Astrocyte of the spinal cord (primary cell): Measurements from ENCODE around the gene CDH2.

Experiments
- DNase-seq: peaks from one replicate; pipeline ENCODE4 v3.0.0; 2011; ENCODE audit warnings: low read depth, low spot score
- H3K4me3 ChIP-seq: 2 replicates; pipeline ENCODE4 v1.5.1; 2011; ENCODE audit warnings: low read depth, mild to moderate bottlenecking, low read length, moderate library complexity
- CTCF ChIP-seq: IDR thresholded peaks from 2 replicates; pipeline ENCODE4 v1.5.1; 2012; ENCODE audit warnings: low read depth, mild to moderate bottlenecking, low read length, inconsistent platforms
- in situ Hi-C: cut with HindIII; loops from 2 replicates; pipeline ENCODE4 v1.10.0; 2017; ENCODE audit warnings: low sequenced_read_pairs

Gene CDH2

GRCh38 chr18:28018351-28018750, 158.6 kb downstream of the CDH2 start:
- DNase-seq = no peak
- no peak overlapping the region for H3K4me3 ChIP-seq
- TF ChIP-seq CTCF = no peak
- in situ Hi-C loops = no loop called here

- H3K4me3 ChIP-seq = no peak overlapping the region
- in situ Hi-C loops = no loop called here
- no peak for TF ChIP-seq CTCF
- no peak for DNase-seq
Measured at GRCh38 chr18:28015671-28016070, 161.3 kb downstream of the CDH2 start.

GRCh38 chr18:28013066-28013465, 163.9 kb downstream of the CDH2 start:
- no peak for DNase-seq

GRCh38 chr18:28012336-28012735, 164.6 kb downstream of the CDH2 start:
- in situ Hi-C loops = no loop called here
- no peak overlapping the region for H3K4me3 ChIP-seq
- no peak for DNase-seq
- no peak for TF ChIP-seq CTCF

More at GRCh38 chr18:28013066-28013465, 163.9 kb downstream of the CDH2 start:
- in situ Hi-C loops = no loop called here
- H3K4me3 ChIP-seq = no peak overlapping the region
- TF ChIP-seq CTCF = peak; percentile 56

- no peak for TF ChIP-seq CTCF
- DNase-seq = no peak
- in situ Hi-C loops = no loop called here
- H3K4me3 ChIP-seq = no peak overlapping the region
Measured at GRCh38 chr18:28009589-28009988, 167.3 kb downstream of the CDH2 start.

- TF ChIP-seq CTCF = no peak
- peak; percentile 32 for DNase-seq
- in situ Hi-C loops = no loop called here
- no peak overlapping the region for H3K4me3 ChIP-seq
Measured at GRCh38 chr18:28007841-28008240, 169.1 kb downstream of the CDH2 start.

- H3K4me3 ChIP-seq = no peak overlapping the region
- no peak for DNase-seq
- no peak for TF ChIP-seq CTCF
- in situ Hi-C loops = no loop called here
Measured at GRCh38 chr18:28005164-28005563, 171.8 kb downstream of the CDH2 start.
